Coronary artery (tissue), 2 donors: ENCODE results near the gene LIPA.
"Not testable (repeated sequence)": the region's sequence is repeated elsewhere in the genome, so short reads cannot be mapped to it uniquely, and the experiment has no call there.

Experiments used
- DNase-seq: peaks from one replicate; pipeline ENCODE4 v3.0.0-alpha.2; 2017; ENCODE audit warnings: low spot score
- H3K27ac ChIP-seq, 2 donors: fragments of 200-600 bp; sonication (generic); one replicate each; pipeline ENCODE4 v1.5.1; 2016 to 2019
- H3K4me3 ChIP-seq: fragments of 200-600 bp; sonication (generic); 2 replicates; pipeline ENCODE4 v1.5.1; 2016; ENCODE audit warnings: mild to moderate bottlenecking, moderate library complexity
- CTCF ChIP-seq: fragments of 200-600 bp; sonication (generic); IDR thresholded peaks from one replicate; pipeline ENCODE4 v1.5.1; 2019; ENCODE audit warnings: antibody characterized with exemption

The LIPA gene

GRCh38 chr10:89183571-89183970 is 68.0 kb downstream of the LIPA start:
- Histone ChIP-seq H3K4me3 (no peak overlapping the region), H3K27ac (no peak overlapping the region)
- DNase-seq = no peak
- no peak for TF ChIP-seq CTCF

- H3K27ac ChIP-seq = no peak overlapping the region
- no peak for TF ChIP-seq CTCF
- H3K4me3 ChIP-seq = no peak overlapping the region
- DNase-seq = no peak
Observed at GRCh38 chr10:89182894-89183293, 68.7 kb downstream of the LIPA start.

- DNase-seq = no peak
- TF ChIP-seq CTCF = no peak
- Histone ChIP-seq H3K27ac (no peak overlapping the region), H3K4me3 (no peak overlapping the region)
Observed at GRCh38 chr10:89175816-89176215, 75.8 kb downstream of the LIPA start.

- DNase-seq = no peak
- TF ChIP-seq CTCF = no peak
- H3K4me3 ChIP-seq = no peak overlapping the region
- H3K27ac ChIP-seq = no peak overlapping the region
Observed at GRCh38 chr10:89173075-89173474, 78.5 kb downstream of the LIPA start.

GRCh38 chr10:89171996-89172395 is 79.6 kb downstream of the LIPA start:
- TF ChIP-seq CTCF = no peak
- Histone ChIP-seq H3K4me3 (no peak overlapping the region), H3K27ac (no peak overlapping the region)
- no peak for DNase-seq

- Histone ChIP-seq H3K4me3 (no peak overlapping the region), H3K27ac (no peak overlapping the region)
Observed at GRCh38 chr10:89171263-89171872, 80.2 kb downstream of the LIPA start.

GRCh38 chr10:89168354-89168900 is 83.1 kb downstream of the LIPA start:
- DNase-seq, H3K27ac ChIP-seq, H3K4me3 ChIP-seq: not testable (repeated sequence)

More at GRCh38 chr10:89171263-89171872, 80.2 kb downstream of the LIPA start:
- no peak for TF ChIP-seq CTCF
- no peak for DNase-seq
